Cortex of kidney (tissue), 1 donor: Measurements from ENCODE around the gene CDC14A.
"Not testable (repeated sequence)": the region's sequence is repeated elsewhere in the genome, so short reads cannot be mapped to it uniquely, and the experiment has no call there.

Experiments
- DNase-seq: peaks from one replicate; lab custom pipeline; 2025; lab: John Stamatoyannopoulos, UW

Gene CDC14A

GRCh38 chr1:100404821-100405220 is 52.5 kb downstream of the CDC14A start:
- DNase-seq: no peak

GRCh38 chr1:100405902-100406301 is 53.6 kb downstream of the CDC14A start:
- DNase-seq: not testable (repeated sequence)

GRCh38 chr1:100407390-100407789 is 55.1 kb downstream of the CDC14A start:
- DNase-seq: not testable (repeated sequence)

- DNase-seq: no peak
These were observed 58.7 kb downstream of the CDC14A start for GRCh38 chr1:100411019-100411418.

DNA sequence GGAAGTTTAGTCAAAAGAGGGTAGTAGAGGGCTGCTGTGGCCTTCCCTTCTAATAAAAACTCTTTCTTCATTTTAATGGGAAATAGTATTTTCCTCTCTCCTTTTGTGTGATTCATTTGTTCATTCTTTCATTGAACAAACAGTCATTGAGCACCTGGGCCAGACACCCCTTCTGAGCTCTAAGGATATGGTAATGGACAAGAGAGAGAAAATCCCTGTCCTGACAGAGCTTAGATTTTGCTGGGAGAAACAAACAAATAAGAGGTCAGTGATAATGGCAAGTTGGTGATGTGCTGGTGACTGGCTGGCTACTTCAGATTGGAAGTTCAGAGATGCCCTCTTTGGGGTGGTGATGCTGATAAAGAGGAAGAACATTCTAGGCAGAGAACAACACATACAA is 59.3 kb downstream of the CDC14A start:
- DNase-seq: no peak

GRCh38 chr1:100413035-100413434 is 60.7 kb downstream of the CDC14A start:
- no peak for DNase-seq

DNA sequence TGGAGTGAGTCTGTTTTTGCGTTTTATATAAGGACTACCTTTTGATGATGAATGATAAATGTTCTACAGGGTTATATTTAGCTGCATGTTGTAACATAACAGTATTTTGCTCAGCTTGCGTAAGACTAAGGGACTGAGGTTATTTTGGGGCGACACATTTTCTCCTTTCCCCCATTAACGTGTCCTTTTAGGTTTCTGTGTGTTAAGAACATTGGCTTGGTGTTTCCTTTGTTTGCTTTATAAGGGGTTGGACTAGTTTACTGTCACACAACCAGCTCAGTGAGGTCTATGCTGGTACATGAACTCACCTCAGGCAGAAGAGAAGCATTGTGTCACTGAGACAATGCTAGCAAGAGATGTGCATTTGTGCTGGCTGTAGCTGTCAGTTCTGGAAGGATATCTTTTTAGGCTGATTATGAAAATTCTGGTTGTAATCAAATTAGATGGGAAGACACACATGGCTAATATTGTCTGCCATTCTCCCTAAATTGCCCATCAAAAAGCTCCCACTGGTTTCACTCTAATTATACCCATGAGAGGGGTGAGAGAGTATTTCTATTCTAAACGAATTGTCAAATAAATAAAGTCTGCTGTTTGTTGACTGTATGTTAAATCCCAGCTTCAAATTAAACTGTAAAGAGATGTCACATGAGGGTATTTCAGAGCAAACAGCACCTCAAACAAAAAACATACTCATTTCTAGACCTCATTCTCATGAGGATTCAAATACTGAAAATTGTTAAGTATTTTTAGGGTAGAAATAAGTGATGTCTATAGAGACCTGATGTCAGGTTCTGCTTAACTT is 62.6 kb downstream of the CDC14A start:
- no peak for DNase-seq

GRCh38 chr1:100415498-100415778 is 63.1 kb downstream of the CDC14A start:
- no peak for DNase-seq

DNA sequence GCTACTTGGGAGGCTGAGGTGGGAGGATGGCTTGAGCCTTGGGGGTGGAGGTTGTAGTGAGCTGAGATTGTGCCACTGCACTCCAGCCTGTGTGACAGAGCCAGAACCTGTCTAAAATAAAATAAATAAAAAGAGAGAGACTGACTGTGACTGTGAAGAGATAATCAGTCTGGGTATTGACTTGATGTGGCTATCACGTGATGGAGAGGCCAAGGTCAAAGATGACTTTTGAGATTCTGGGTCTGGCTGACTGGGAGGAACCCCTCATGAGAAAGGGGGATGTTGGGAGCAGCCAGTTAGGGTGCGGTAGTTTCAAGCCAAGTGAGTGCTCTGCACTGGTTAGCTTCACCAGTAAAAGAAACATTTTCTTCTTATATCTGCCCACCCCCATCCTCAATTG is 66.8 kb downstream of the CDC14A start:
- DNase-seq: no peak

DNA sequence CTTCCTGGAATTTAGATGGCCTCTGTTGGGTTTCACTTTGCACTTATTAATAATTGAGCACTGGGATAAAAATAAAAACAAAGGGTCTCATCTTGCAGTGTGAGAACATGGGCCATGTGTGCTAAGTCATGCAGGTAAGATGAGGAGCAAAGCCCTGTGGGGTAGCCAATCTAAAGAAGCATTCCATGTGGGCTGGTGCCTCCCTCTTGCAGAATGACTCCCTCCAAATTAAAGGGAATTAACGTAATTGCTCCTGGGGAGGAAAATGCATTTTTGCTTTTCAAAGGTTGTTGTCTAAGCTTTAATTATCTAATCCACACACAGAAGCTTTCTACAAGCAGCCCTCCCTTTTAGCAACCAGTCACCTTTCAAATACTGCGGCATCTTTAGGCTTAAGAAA is 69.8 kb downstream of the CDC14A start:
- DNase-seq: no peak

- DNase-seq: no peak
These were observed 71.6 kb downstream of the CDC14A start for GRCh38 chr1:100423832-100424337.

GRCh38 chr1:100428160-100428559 is 75.9 kb downstream of the CDC14A start:
- no peak for DNase-seq

DNA sequence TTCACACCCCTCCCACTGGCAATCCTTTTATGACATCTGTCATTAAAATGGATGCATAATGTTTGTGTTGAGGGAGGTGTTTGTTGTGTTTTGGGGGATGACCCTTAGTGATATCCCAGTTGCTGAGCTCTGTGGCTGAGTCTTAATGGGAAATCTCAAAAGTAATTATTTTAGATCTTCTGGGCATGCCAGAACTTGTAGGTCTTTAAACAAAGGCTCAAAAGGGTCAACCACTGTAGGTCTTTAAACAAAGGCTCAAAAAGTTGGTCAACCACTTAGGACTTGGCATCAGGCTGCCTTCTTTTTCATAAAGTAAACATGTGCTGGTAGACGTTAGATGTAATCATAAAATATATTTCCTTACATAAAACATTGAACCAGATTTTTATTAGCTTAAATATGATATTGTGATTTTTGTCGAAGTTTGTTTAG is 78.0 kb downstream of the CDC14A start:
- no peak for DNase-seq

- no peak for DNase-seq
These were observed 79.6 kb downstream of the CDC14A start for GRCh38 chr1:100431954-100432353.

GRCh38 chr1:100433563-100433962 is 81.3 kb downstream of the CDC14A start:
- DNase-seq: no peak

DNA sequence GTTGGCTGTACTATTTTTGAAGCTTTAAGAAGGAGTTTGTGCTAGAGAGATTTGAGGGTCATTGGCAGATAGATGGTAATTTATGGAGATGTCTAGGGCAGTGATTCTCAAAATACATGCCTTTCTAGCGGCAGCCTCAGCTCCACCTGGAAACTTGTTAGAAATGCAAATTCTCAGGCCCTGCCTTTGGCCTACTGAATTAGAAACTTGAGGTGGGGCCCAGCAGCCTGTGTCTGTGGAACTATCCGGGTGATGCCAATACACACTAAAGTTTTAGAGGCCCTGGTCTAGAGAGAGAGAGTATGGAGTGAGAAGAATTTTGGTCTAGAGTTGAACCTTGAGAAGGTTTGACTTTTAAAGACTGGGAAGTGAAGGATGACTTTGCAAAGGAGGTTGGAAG is 82.5 kb downstream of the CDC14A start:
- DNase-seq: no peak

DNA sequence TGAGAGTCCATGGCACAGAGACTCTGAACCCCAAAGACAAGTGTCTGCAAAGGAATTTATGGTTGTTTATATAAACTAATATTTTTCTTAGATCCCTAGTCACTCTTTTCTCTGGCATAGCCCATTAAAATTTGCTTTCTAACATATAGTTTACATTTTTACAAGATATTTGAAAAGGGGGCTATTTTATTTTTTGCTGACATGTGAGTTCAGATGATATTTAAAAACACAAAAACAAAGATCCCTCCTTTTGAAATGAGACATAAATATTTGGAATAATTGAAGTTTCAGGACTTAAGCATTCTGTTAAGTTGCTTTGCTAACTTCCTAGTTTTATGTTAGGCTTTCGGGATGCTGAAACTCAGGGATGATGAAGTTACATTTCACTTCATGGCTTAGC is 86.1 kb downstream of the CDC14A start:
- DNase-seq: no peak

GRCh38 chr1:100438789-100439188 is 86.5 kb downstream of the CDC14A start:
- DNase-seq: no peak

DNA sequence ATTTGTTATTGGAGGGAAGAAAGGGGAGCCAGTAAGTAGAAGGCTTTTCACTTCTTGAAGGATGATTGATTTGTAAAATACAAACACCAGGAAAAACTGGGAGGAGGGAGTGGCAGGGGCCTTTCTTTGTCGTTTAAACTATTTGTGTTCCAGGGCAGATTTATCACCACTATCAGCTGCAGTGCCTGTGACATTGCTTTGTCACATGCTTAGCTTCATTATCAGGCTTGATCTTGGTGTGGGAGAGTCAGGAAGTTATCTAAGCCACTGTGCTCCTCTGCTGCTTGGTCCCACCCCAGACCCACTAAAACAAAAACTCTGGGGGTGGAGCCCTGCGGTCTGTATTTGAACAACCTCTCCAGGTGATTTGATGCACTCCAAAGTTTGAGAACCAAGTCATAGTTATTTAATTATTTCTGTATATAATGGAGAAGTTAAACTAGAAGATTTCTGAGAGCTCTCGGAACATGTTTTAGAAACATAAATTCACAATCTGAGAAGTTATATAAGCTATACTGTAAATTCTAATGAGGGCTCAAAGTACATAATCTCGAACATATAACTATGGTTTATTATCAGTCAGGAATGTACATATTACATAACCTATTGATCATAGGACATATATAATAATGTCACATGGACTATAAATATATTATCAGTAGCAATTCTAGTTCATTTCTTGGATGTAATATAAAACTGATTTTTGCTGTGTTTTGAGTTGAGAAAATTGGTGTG is 87.9 kb downstream of the CDC14A start:
- no peak for DNase-seq

DNA sequence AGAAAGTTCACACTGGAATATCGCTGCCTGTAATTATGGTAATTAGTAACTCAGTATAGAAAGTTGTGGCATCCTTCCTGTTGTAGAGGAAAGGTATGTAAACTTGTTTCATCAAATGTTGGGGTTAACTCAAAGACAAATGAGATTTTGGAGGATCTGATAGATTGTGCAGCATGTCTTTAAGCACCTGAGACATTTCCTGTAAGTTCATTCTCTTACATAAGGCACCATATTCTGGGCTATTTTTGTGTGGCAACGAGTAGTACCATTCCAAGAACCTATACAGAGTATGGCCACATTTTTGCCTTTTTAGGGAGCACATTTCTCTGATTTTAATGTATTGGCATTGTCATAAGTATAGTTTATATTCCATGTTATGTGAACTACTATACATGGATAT is 88.8 kb downstream of the CDC14A start:
- DNase-seq: no peak

GRCh38 chr1:100441651-100442050 is 89.3 kb downstream of the CDC14A start:
- DNase-seq: no peak

GRCh38 chr1:100443811-100444571 is 91.7 kb downstream of the CDC14A start:
- DNase-seq: no peak

DNA sequence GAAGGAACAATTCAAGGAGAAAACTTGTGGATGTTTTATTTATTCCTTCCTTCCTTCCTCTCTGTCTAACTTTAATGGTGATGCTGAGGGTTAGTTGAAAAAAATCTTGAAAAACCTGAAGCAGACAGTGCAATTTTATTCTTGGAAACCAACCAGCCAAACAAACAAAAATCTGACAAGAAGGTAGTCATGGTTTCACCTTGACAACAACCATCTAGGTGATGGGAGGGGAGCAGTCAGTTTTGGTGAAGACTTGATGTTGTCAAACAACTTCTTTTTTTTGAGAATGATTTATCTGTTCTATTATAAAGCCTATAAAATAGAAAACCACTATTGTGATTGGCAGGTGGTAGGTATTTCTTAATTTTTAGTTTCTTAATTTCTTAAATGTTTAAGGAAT is 93.3 kb downstream of the CDC14A start:
- no peak for DNase-seq
